Epithelial cell of esophagus (primary cell): ENCODE results near the gene ZFP62.

ENCODE experiments used
- DNase-seq: peaks from one replicate; pipeline ENCODE4 v3.0.0; 2010; ENCODE audit warnings: low read depth
- H3K4me3 ChIP-seq: 2 replicates; pipeline ENCODE4 v1.5.1; 2011; ENCODE audit warnings: mild to moderate bottlenecking, low read length, control low read depth
- TF ChIP-seq, protein P1 (sequence below): IDR thresholded peaks from 2 replicates; pipeline ENCODE4 v1.5.1; 2011; ENCODE audit warnings: low read depth, mild to moderate bottlenecking, low read length, control low read depth, inconsistent platforms; ENCODE audit not compliant: insufficient read depth; ENCODE audit errors: missing control alignments

The ZFP62 gene

GRCh38 chr5:180866985-180867384 is 5.9 kb upstream of the ZFP62 start:
- TF ChIP-seq, protein P1, sequence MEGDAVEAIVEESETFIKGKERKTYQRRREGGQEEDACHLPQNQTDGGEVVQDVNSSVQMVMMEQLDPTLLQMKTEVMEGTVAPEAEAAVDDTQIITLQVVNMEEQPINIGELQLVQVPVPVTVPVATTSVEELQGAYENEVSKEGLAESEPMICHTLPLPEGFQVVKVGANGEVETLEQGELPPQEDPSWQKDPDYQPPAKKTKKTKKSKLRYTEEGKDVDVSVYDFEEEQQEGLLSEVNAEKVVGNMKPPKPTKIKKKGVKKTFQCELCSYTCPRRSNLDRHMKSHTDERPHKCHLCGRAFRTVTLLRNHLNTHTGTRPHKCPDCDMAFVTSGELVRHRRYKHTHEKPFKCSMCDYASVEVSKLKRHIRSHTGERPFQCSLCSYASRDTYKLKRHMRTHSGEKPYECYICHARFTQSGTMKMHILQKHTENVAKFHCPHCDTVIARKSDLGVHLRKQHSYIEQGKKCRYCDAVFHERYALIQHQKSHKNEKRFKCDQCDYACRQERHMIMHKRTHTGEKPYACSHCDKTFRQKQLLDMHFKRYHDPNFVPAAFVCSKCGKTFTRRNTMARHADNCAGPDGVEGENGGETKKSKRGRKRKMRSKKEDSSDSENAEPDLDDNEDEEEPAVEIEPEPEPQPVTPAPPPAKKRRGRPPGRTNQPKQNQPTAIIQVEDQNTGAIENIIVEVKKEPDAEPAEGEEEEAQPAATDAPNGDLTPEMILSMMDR: no peak
- DNase-seq: no peak
- H3K4me3 ChIP-seq: no peak overlapping the region

DNA sequence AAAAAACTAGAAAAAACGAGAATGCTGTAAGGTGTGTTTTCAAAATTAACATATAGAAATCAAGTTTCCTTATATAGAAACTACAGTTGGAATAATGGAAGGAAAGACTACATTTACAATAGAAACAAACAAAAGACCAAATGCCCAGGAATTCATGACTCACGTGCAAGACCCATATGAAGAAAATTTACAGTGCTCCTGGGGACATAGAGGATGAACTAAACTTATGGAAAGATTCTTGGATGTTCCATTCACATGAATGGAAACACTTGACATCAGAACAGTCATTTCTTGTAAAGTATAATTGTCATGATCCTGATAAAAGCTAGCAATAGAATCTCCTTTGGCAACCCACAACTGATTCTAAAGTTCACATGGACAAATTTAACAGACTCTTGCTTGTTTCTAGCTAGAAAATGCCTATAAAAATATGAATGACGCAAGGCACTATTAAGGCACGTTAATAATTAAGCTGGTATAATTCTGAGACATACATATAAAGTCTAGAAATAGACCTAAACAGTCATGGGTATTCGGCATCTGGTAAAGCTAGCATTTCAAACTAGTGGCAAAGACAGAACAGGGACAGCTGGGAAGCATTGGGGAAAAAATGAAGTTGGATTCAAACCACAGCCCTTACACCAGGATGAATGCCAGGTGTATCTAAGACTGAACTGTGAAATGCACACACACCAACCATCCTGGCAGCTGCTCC is 5.1 kb upstream of the ZFP62 start:
- no peak overlapping the region for H3K4me3 ChIP-seq
- TF ChIP-seq, protein P1: no peak
- no peak for DNase-seq

DNA sequence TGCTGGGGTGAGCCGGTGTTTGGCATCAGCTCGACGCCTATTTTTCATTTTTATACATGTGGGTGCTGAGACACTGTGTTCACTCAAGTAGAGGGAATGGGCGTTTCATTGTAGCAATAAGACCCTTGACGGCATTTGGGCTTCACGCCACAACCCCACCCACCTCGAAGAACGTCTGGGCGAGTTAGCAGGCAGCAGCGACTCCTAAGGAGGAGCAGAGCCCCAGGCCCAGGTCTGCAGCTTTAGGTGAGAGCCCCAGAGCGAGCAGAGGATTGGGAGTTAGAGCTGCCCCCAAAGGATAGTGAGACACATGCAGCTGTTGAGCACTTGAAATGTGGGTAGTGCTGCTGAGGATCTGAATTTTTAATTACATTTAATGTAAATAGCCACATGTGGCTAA is 1.6 kb upstream of the ZFP62 start:
- DNase-seq: no peak

GRCh38 chr5:180860273-180860886 is 696 bp downstream of the ZFP62 start:
- peak; percentile 40 for DNase-seq
- TF ChIP-seq, protein P1: peak; percentile 14
- H3K4me3 ChIP-seq: peak overlapping the region; percentile 92

More for the DNA sequence above, 1.6 kb upstream of the ZFP62 start:
- H3K4me3 ChIP-seq: no peak overlapping the region
- TF ChIP-seq, protein P1: no peak

DNA sequence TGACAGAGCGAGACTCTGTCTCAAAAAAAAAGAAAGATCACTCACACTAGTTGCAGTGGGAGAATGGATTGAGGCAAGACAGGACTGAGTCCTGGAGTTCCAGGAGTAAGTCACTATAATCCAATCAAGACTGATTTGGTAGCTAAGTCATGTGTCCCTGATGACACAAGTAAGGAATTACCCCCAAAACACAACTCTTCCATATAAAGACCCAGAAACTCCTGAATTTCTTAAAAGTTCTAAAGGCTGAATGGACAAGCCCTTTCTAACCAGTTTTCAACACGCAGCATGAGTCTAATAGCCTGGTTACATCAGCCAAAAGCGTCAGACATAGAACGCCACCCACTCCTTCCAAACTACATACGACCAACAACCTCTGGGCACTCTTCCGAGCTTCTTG is 2.5 kb downstream of the ZFP62 start:
- TF ChIP-seq, protein P1: no peak
- DNase-seq: no peak
- H3K4me3 ChIP-seq: no peak overlapping the region

- TF ChIP-seq, protein P1: no peak
- no peak overlapping the region for H3K4me3 ChIP-seq
- no peak for DNase-seq
These were observed 7.3 kb downstream of the ZFP62 start for GRCh38 chr5:180853848-180854176.
